NCI-H187 (cell line): Measurements from ENCODE around the gene CASR.

Source experiments
- DNase-seq, 2 experiments: peaks; one replicate each; lab custom pipeline; 2025; lab: John Stamatoyannopoulos, UW

CASR gene

GRCh38 chr3:122306622-122306953 is 123.1 kb downstream of the CASR start:
- no peak for DNase-seq

DNA sequence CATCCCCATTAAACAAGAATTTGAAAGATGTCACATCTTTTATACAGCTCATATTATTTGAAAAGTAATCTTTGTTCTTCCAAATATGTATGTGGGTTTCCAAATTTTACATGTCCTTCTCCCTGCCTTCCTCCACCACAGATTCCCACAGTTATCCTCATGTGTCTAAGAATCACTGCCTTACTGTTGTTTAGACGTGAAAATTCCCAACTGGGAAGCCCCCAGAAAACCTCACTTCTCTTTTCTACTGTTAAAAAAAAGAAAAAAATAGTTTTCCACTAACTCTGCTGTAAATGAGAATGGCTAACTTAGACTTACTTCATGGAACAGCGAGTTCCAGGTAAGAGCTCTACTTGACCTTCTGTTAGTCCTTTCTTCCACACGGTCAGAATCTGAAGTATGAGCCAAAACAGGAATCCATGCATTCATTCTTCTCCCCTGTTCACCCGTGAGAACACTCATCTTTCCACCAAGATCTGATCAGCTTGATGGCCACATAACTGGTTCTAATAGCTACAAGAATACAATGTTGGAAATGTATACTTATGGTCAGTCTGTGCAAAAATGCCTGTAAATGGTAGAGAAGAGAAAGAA is 123.7 kb downstream of the CASR start:
- no peak for DNase-seq

- no peak for DNase-seq
Observed at GRCh38 chr3:122307976-122308375, 124.5 kb downstream of the CASR start.

GRCh38 chr3:122310361-122310760 is 126.9 kb downstream of the CASR start:
- DNase-seq = no peak

DNA sequence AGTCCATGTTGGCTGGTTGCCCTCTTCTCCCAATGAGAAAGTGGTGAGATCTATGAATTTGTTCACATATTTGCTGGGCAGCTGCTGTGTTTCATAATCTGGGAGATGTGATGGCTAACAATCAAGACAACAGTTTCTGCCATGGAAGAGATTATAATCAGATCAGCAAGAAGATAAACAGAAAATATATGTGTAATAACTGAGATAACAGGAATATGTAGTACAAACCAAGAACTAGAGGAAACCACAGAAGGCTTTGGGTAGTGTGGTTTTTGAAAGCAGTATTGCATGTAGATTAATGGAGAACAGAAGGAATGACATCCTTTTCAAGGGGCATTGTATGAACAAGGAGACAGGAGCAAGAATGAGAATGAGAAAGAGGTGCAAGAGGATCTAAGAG is 129.4 kb downstream of the CASR start:
- DNase-seq = no peak

GRCh38 chr3:122313281-122313680 is 129.8 kb downstream of the CASR start:
- DNase-seq = no peak

DNA sequence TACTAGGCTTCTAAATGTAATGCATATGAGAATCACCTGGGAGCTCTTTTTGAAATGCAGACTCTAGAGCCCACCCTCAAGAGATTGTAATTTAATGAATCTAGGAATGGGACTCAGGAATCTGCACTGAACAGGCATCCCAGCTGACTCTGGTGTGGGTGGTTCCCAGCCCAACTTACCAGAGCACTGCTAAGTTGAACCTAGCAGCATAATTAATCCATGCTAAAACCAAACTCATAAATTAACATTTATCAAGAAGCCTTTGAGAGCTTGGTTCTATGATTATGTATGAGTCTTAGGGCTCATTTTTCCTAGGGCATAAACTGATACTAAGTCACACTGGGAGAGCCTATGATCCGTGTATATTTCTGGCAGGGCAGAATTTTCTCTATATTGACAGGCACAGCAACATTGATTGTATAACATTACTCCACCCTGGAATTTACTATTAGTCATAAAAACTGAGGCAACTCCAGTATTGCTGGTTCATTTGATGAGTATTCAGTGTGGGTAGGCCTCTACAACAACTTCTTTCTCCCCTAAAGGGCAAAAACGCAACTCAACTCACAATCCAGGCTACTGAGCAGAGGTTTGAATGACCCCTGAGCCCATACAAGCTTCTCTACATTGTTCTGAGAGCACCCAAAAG is 130.9 kb downstream of the CASR start:
- no peak for DNase-seq

DNA sequence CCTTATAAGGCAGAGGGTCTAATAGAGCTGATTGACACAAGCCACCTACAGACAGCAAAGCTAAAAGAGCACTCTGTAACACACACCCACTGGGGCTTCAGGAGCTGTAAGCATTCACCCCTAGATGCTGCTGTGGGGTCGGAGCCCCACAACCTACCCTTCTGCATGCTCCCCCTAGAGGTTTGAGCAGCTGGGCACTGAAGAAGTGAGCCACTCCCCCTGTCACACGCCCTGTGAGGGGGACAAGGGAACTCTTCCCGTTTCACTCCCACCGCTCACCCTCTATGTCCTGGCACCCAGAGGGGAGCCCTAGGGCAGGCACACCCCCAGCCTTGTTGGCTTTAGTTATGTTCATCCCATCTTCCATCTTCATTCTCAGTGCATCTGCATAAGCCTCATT is 132.2 kb downstream of the CASR start:
- no peak for DNase-seq

DNA sequence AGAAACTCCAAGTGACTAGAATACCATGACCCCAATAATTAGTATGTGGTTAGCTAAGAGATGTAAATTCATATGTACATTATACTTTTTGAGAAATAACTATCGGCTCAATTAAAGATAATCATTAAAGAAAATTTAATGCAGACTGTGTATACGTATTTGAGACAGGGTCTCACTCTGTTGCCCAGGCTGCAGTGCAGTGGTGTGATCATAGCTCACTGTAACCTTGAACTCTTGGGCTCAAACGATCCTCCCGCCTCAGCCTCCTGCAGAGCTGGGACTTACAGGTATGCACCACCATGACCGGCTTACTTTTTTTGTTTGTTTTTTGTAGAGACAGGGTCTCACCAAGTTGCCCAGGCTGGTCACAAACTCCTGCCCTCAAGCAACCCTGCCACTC is 132.9 kb downstream of the CASR start:
- DNase-seq = no peak

DNA sequence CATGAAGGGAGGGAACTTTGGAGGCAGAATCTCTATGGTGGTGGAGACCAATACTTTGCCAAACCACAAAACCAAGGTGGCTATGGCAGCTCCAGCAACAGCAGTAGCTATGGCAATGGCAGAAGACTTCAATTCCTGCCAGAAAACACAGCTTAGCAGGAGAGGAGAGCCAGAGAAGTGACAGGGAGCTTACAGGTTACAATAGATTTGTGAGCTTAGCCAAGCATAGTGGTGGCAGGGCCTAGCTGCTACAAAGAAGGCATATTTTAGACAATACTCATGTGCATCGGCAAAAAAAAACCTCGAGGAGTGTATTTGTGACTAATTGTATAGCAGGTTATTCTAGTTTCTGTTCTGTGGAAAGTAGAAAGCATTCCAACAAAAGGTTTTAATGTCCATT is 135.2 kb downstream of the CASR start:
- no peak for DNase-seq

DNA sequence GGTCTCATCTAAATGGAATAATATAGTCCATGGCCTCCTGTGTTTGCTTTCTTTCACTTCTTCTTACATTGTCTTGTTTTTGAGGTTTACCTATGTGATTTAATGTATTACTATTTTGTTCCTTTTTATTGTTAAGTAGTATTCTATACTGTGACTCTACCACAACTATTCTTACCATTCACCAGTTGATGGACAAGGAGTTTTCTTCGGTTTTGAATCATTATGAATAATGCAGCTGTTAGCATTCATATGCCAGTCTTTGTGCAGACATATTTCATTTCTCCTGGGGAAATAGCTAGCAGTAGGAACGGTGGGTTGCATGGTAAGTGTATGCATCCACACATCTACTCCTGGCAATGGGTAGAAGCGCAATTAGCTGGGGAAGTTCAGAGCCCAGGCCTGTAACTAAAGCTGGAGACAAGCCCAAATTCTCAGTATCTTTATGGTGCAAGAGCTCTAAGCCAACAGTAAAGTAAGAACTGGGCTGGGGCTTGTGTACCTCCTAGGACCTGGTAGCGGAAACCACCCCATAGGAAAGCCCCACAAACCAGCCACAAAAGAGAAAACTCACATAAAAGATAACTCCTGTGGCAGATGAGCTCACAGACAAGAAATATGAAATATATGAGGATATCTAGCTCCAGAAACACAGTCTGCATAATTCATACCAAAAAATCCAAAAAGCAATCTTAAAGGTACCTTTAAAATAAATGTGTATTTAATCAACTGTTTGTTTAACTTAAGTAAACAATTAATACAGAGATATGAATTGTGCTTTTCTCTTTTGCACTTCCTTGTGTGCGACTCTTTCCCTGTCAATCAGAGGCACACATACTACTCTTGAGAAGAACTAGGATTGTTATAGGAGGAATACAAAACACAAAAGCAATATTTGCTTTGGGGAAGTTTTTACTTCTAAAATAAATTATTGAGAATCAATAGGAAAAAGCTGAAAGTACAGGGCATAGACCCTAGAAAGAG is 138.9 kb downstream of the CASR start:
- DNase-seq = no peak

DNA sequence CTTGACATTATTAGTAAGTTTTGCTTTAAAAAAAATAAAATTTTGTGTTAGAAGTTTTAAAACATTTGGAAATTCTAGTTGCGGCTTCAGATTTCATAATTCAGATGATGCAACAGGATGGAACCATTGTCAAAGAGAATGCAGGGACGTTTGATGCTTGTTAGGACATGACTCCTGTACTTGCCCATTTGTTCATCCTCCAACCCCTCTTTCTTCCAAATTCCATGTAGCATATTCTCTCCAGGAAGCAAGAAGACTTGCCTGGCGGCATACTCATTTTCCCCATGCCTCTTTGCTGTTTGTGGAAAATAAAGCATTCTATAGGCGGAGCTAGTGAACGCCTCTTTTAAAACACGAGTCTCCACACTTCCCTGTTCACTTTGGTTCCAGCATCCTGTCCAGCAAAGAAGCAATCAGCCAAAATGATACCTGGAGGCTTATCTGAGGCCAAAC is 141.4 kb downstream of the CASR start, which contains the start of gene CSTA:
Gene CSTA (plus strand): TSS at position 378 of the 453 bp plus-strand sequence. CDS start 45 bp downstream, at position 423.
- DNase-seq = no peak

GRCh38 chr3:122325769-122326168 is 142.3 kb downstream of the CASR start:
- DNase-seq = no peak

GRCh38 chr3:122331886-122332285 is 148.4 kb downstream of the CASR start:
- no peak for DNase-seq

DNA sequence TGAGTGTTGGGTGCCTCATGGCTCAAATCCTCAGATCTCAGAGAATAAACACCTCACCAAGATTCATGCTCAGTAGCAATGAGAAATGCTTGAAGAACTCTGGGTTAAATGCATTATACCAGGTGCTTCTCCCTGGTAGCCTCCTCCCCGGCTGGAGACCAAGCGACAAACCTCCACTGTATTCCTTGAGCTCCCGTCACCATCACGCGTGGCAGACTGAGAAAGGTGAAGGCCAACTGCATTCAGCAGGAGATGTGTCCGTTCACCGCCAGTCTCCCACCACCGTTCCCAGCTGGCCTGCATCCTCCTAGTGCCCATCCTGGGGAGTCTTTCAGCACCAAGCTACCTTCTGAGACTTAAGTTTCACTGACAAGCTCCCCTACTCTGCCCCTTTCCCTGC is 149.1 kb downstream of the CASR start:
- DNase-seq = no peak
